ENCODE data around the gene UNC50.

DNA sequence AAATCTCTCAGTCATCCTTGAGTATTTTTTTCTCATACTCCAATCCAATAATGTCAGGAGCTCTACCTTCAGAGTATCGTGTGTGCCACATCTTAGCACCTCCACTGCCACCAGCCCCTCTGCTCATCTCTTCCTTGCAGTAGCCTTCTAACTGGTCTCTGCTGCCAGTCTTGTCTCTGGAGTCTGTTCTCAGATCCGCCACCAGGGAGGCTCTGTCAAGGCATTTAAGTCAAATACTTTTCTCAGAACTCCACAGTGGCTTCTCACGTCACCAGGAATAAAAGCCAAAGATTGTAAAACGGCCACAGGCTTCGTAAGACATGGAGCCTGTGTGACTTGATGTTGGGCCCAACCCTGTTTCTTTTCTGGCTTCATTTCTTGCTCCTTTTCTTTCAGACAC is 7.1 kb downstream of the UNC50 start:
- TF ChIP-seq CTCF (IDR thresholded peaks at IDR 0.05) = no peak
- TF ChIP-seq POLR2A (IDR thresholded peaks at IDR 0.05) = no peak
- TF ChIP-seq EP300 (IDR thresholded peaks at IDR 0.05) = no peak

Measured in ovary (tissue), 3 donors.